Mammary epithelial cell (primary cell): Measurements from ENCODE around the gene FAM107B.

Experiments
- CTCF ChIP-seq, 2 donors: IDR thresholded peaks in 1 of 2; conservative IDR thresholded peaks in 1 of 2; 2 replicates each; pipeline ENCODE4 v1.5.1; 2011 to 2012; ENCODE audit warnings: inconsistent platforms in 2 of 2, low read length in 2 of 2, mild to moderate bottlenecking in 2 of 2, control low read depth in 1 of 2, low read depth in 1 of 2; ENCODE audit not compliant: insufficient read depth in 1 of 2; ENCODE audit errors: extremely low read depth in 1 of 2
- EZH2 ChIP-seq: IDR thresholded peaks from 2 replicates; pipeline ENCODE4 v1.6.1; 2012; ENCODE audit warnings: low read length, inconsistent platforms, borderline replicate concordance

DNA sequence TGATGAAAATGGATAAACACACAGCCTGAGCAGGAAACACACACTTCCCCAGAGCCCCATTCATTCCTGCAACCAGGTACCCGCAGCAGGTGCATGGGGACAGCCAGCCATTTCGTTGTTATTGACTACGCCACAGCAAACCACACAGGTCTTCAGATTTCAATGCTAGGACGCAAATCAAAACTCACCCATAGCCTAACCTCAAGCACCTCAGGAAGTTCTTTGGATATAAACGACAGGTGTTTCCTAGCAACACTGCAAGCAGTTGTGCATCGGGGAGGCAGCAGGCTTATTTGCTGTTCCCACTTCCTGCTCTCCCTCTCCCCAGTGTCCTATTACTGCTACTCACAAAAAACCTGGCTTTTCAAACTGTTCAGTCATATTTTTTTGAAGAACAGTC, 267.5 kb downstream of the FAM107B start:
- no peak for TF ChIP-seq CTCF (conservative IDR thresholded peaks at IDR 0.05 in 1 of 2, IDR thresholded peaks at IDR 0.05 in 1 of 2; ENCODE audit: extremely low read depth in 1 of 2, insufficient read depth in 1 of 2, low read depth in 1 of 2, low read length in 2 of 2)
- no peak for TF ChIP-seq EZH2
